PC-9 (cell line): Measurements from ENCODE around the gene SULT1E1. TPM values are rescaled to one million over a fixed set of nuclear protein-coding genes. Genes with fewer than 3 reads are reported as not detected.
"Not testable (repeated sequence)": the region's sequence is repeated elsewhere in the genome, so short reads cannot be mapped to it uniquely, and the experiment has no call there.

Experiments used
- BruUV-seq: library from RNA; stranded (reverse); fragments of 400-500 nt; replicated peaks from 2 replicates; lab custom pipeline; 2021; lab: Mats Ljungman, UMichigan
- CTCF ChIA-PET: fragments of 300-600 bp; sonication (Branson Sonifier 250); formaldehyde crosslinking; loops from one replicate; lab custom pipeline; 2022; ENCODE audit warnings: antibody characterized with exemption; lab: Charles Lee
- POLR2A ChIA-PET: fragments of 300-600 bp; sonication (Branson Sonifier 250); formaldehyde crosslinking; loops from one replicate; lab custom pipeline; 2022; ENCODE audit warnings: antibody characterized with exemption; ENCODE audit not compliant: unreplicated experiment; lab: Charles Lee
- DNase-seq, 2 experiments: peaks; one replicate each; pipeline versions ENCODE4 v3.0.0 to v3.0.0-alpha.2; 2015 to 2022; ENCODE audit warnings: mixed read lengths in 1 of 2
- H2AFZ ChIP-seq: fragments of 200-600 bp; sonication (generic); 2 replicates; pipeline ENCODE4 v1.8.1; 2017; ENCODE audit warnings: antibody characterized with exemption
- H3F3A ChIP-seq: fragments of 200-600 bp; sonication (generic); 2 replicates; pipeline ENCODE4 v1.8.1; 2017; ENCODE audit warnings: antibody characterized with exemption, mild to moderate bottlenecking, low read depth; ENCODE audit not compliant: insufficient read depth
- H3K27ac ChIP-seq: fragments of 200-600 bp; sonication (generic); 2 replicates; pipeline ENCODE4 v1.6.1; 2016; ENCODE audit warnings: mixed run types
- H3K27me3 ChIP-seq: fragments of 200-600 bp; sonication (generic); 2 replicates; pipeline ENCODE4 v1.6.1; 2016; ENCODE audit warnings: low read depth, mixed run types; ENCODE audit not compliant: insufficient read depth
- H3K36me3 ChIP-seq: fragments of 200-600 bp; sonication (generic); 2 replicates; pipeline ENCODE4 v1.6.1; 2016; ENCODE audit warnings: low read depth, mixed run types
- H3K4me1 ChIP-seq: fragments of 200-600 bp; sonication (generic); replicated peaks from 2 replicates; pipeline ENCODE4 v1.6.1; 2016; ENCODE audit warnings: mixed run types; ENCODE audit not compliant: insufficient read depth
- H3K4me2 ChIP-seq: fragments of 200-600 bp; sonication (generic); 2 replicates; pipeline ENCODE4 v1.6.1; 2017; ENCODE audit warnings: mixed run types
- H3K4me3 ChIP-seq: fragments of 200-600 bp; sonication (generic); 2 replicates; pipeline ENCODE4 v1.6.1; 2016; ENCODE audit warnings: mixed run types
- H3K79me2 ChIP-seq: fragments of 200-600 bp; sonication (generic); 2 replicates; pipeline ENCODE4 v1.6.1; 2017; ENCODE audit warnings: low read depth, mixed run types
- H3K9me2 ChIP-seq: fragments of 200-600 bp; sonication (generic); 2 replicates; pipeline ENCODE4 v1.8.1; 2017; ENCODE audit warnings: mild to moderate bottlenecking; ENCODE audit not compliant: insufficient read depth
- H3K9me3 ChIP-seq: fragments of 200-600 bp; sonication (generic); 2 replicates; pipeline ENCODE4 v1.8.1; 2016; ENCODE audit warnings: low read depth; ENCODE audit not compliant: insufficient read depth
- H4K20me1 ChIP-seq: fragments of 200-600 bp; sonication (generic); 2 replicates; pipeline ENCODE4 v1.8.1; 2017; ENCODE audit not compliant: insufficient read depth
- EZH2 ChIP-seq: fragments of 200-600 bp; sonication (generic); IDR thresholded peaks from 2 replicates; pipeline ENCODE4 v1.8.0; 2017; ENCODE audit warnings: antibody characterized with exemption, low read depth
- intact Hi-C: fragments of 100-400 bp; cut with micrococcal nuclease; formaldehyde crosslinking; loops from one replicate; pipeline ENCODE4 v1.10.0; 2022; ENCODE audit not compliant: unreplicated experiment
- total RNA-seq: library from RNA; stranded (reverse); gene quantifications from 2 replicates; pipeline ENCODE4 v1.2.3, GENCODE V29; 2021
- TF ChIP-seq, protein P1 (sequence below): fragments of 200-600 bp; sonication (generic); conservative IDR thresholded peaks from 2 replicates; pipeline ENCODE4 v1.6.1; 2017; ENCODE audit warnings: mixed run types, antibody characterized with exemption, mild to moderate bottlenecking, moderate library complexity

The SULT1E1 gene
- total RNA-seq, 1 experiment from 2014 or later: not detected

GRCh38 chr4:69828828-69829227 is 31.1 kb downstream of the SULT1E1 start:
- H4K20me1 ChIP-seq: no peaks in the 10 kb centered on the region
- POLR2A ChIA-PET: no interaction called here
- no peaks in the 10 kb centered on the region for H3K79me2 ChIP-seq
- no peak for DNase-seq
- H3K27me3 ChIP-seq: no peaks in the 10 kb centered on the region
- H3K9me3 ChIP-seq: no peaks in the 10 kb centered on the region
- no peak overlapping the region for H3K4me2 ChIP-seq
- H2AFZ ChIP-seq: no peak overlapping the region
- intact Hi-C loops: no loop called here
- no peaks in the 10 kb centered on the region for H3K9me2 ChIP-seq
- BruUV-seq: no TSS peak
- no peak overlapping the region for H3K27ac ChIP-seq
- no peaks in the 10 kb centered on the region for H3K4me1 ChIP-seq
- CTCF ChIA-PET: no interaction called here
- H3F3A ChIP-seq: no peaks in the 10 kb centered on the region
- TF ChIP-seq, protein P1, sequence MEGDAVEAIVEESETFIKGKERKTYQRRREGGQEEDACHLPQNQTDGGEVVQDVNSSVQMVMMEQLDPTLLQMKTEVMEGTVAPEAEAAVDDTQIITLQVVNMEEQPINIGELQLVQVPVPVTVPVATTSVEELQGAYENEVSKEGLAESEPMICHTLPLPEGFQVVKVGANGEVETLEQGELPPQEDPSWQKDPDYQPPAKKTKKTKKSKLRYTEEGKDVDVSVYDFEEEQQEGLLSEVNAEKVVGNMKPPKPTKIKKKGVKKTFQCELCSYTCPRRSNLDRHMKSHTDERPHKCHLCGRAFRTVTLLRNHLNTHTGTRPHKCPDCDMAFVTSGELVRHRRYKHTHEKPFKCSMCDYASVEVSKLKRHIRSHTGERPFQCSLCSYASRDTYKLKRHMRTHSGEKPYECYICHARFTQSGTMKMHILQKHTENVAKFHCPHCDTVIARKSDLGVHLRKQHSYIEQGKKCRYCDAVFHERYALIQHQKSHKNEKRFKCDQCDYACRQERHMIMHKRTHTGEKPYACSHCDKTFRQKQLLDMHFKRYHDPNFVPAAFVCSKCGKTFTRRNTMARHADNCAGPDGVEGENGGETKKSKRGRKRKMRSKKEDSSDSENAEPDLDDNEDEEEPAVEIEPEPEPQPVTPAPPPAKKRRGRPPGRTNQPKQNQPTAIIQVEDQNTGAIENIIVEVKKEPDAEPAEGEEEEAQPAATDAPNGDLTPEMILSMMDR: no peak
- no peak for TF ChIP-seq EZH2
- no peaks in the 10 kb centered on the region for H3K36me3 ChIP-seq
- no peak overlapping the region for H3K4me3 ChIP-seq

GRCh38 chr4:69825056-69825455 is 34.9 kb downstream of the SULT1E1 start:
- H3K4me3 ChIP-seq, DNase-seq, H2AFZ ChIP-seq, H3K27ac ChIP-seq, H3K9me2 ChIP-seq, H4K20me1 ChIP-seq, BruUV-seq, H3K4me1 ChIP-seq, H3K4me2 ChIP-seq, H3K9me3 ChIP-seq, H3K36me3 ChIP-seq, H3F3A ChIP-seq, H3K79me2 ChIP-seq, POLR2A ChIA-PET, H3K27me3 ChIP-seq, intact Hi-C loops: not testable (repeated sequence)
- CTCF ChIA-PET: interaction anchor here (0.6 kb wide), 1 partner anchor 127 kb away, joined by 4 read pairs; no protein-coding TSS in a partner anchor

GRCh38 chr4:69823481-69824186 is 36.3 kb downstream of the SULT1E1 start:
- H3K36me3 ChIP-seq: no peaks in the 10 kb centered on the region
- no peaks in the 10 kb centered on the region for H3K9me3 ChIP-seq
- H3K9me2 ChIP-seq: no peaks in the 10 kb centered on the region
- peak in 1 of 2 experiments; percentile 13 for DNase-seq
- no peaks in the 10 kb centered on the region for H3K27me3 ChIP-seq
- intact Hi-C loops: loop anchor here (2.0 kb wide), 2 partner anchors 57 to 135 kb away; no protein-coding TSS in a partner anchor
- no peaks in the 10 kb centered on the region for H3F3A ChIP-seq
- no peak overlapping the region for H3K27ac ChIP-seq
- TF ChIP-seq, protein P1: 0 out of 2 replicates have a peak, but pooled peaks have one; percentile 34
- TF ChIP-seq EZH2: no peak
- no peak overlapping the region for H3K4me3 ChIP-seq
- H3K79me2 ChIP-seq: no peaks in the 10 kb centered on the region
- BruUV-seq: no TSS peak
- no peak overlapping the region for H3K4me2 ChIP-seq
- H2AFZ ChIP-seq: no peak overlapping the region
- ChIA-PET CTCF (interaction anchor here (0.8 kb wide), 1 partner anchor 58 kb away, joined by 4 read pairs; no protein-coding TSS in a partner anchor), POLR2A (no interaction called here)
- H4K20me1 ChIP-seq: no peaks in the 10 kb centered on the region
- H3K4me1 ChIP-seq: no peaks in the 10 kb centered on the region
